GM19025 (cell line): ENCODE data around the gene ACAT1.
"Not testable (repeated sequence)": the region's sequence is repeated elsewhere in the genome, so short reads cannot be mapped to it uniquely, and the experiment has no call there.

Experiments used
- ATAC-seq: cut with Tn5 transposase; IDR thresholded peaks from one replicate; pipeline ENCODE4 v1.9.1; 2021; ENCODE audit warnings: mild to moderate bottlenecking, low read depth, moderate library complexity; ENCODE audit not compliant: unreplicated experiment

Gene ACAT1

DNA sequence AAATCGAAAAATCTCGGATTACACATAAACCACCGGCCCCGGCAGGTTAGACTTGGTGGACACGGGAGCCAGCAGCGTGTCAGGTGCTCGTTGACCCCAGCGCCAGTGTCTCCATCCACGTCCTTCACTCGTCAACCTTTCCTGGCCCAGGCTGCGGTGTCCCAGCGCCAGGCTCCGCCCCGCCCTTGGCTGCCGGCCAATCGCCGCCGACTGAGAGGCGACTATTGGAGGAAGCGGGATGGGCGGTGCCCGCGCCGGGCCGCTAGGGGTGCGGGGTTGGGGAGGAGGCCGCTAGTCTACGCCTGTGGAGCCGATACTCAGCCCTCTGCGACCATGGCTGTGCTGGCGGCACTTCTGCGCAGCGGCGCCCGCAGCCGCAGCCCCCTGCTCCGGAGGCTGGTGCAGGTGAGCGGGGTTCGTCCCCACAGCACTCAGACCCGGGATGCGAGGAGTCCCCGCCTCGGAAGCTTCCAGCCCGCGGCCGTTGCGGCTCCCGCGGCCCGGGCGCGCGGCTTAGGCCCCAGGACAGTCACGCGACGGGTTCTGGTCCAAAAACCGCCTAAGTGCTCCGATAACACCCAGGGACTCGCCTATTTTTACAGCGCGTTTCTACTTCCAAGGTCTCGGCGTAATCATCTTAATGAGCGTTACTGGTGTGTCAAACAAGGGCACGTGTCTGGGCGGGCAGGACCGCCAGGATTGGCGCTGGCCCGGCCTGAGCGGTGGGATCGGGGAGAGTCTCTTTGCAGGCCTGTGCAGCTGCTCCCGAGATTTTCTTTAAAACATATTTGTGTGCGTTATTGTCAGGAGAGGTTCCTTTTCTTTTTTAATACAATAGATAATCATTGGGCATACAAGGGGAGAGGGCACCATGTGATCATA, at the start of gene ACAT1:
Gene ACAT1 (plus strand): TSS at position 294 of the 882 bp plus-strand sequence. CDS start 40 bp downstream, at position 334.
- peak; percentile 95 for ATAC-seq

DNA sequence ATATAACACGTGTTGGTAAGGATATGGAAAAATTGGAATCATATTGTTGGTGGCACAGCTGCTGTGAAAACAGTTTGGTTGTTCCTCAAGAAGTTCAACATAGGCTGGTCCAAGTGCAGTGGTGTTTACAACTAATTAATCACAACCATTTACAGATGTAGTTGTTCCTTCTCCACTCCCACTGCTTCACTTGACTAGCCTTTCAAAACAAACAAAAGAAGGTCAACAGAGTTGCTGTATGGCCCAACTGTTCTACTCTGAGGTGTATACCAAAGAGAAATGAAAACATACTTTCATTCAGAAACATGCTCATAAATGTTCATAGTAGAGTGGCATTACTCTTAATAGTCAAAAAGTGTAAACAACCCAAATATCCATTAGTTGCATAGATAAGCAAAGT, 36.6 kb upstream of the ACAT1 start:
- no peak for ATAC-seq

DNA sequence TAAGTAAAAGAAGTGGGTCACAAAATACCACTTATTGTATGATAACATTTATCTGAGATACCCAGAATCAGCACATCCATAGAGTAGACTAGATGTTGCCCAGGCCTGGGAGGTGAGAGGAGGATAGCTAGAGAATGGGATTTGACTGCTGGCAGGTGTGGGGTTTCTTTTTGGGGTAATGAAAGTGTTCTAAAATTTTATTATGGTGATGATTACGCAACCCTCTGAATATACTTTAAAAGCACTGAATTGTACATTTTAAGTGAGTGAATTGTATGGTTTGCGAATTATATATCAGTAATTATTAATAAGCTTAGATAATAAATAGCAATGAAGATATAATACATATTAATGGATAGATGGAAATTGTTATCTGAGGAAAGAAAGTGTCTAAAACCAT, 35.7 kb upstream of the ACAT1 start:
- no peak for ATAC-seq

DNA sequence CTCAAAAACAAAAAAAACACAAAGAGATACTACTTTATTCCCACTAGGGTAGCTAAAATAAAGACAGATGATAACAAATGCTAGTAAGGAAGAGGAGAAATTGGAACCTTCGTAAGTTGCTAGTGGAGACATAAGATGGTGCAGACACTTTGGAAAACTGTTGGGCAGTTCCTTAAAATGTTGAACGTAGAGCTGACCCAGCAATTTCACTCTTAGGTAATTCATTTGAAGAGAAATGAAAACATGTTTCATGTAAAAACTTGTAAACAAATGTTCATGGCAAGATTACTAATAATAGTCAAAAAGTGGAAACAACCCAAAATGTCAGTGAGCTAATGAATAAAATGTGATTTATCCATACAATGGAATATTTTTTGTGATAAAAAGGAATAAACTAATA, 29.2 kb upstream of the ACAT1 start:
- ATAC-seq = no peak

DNA sequence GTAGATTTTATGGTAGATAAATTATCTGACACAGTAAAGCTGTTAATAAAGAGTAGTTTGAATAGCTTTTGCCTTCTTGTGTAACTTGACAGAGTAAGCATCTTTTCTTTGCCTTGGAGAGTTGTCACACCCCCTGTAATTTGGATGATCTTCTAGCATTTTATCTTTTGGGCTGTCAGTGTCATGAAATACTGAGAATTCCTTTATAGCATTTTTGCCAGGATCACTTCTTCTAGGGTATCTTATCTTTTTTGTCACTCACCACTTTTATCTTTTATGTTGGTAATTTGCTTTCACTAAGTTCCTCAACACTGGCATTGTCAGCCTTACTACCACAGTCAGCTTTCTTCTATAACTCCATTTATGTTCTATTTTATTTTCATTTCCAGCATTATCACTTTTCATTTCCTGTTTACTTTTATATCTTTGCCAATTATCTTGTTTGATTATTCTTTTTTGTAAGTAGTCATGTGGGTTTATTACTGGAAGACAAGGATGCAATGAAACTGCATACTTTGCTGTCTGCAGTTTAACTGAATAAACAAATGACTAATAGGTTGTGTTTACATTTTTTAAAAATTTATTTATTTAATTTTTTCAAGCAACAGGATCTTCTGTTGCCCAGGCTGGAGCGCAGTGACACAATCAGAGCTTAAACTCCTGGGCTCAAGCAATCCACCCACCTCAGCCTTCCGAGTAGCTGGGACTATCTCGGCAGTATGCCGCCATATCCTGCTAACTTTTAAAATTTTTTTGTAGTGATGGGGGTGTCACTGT, 28.1 kb upstream of the ACAT1 start:
- ATAC-seq = no peak

DNA sequence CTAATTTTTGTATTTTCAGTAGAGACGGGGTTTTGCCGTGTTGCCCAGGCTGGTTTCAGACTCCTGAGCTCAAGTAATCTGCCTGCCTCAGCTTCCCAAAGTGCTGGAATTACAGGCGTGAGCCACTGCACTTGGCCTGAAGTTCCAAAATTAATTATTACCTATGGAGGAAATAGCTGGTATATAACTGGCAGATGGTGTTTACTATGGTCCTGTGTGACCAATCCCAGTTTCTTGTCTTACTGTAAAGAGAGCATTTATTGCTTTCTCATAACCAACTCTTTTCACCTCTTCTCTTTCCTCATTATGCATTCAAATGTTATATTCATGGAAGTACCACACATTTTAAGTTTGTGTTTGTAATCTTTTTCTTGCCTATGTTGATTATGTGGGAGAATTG, 24.2 kb upstream of the ACAT1 start:
- no peak for ATAC-seq

DNA sequence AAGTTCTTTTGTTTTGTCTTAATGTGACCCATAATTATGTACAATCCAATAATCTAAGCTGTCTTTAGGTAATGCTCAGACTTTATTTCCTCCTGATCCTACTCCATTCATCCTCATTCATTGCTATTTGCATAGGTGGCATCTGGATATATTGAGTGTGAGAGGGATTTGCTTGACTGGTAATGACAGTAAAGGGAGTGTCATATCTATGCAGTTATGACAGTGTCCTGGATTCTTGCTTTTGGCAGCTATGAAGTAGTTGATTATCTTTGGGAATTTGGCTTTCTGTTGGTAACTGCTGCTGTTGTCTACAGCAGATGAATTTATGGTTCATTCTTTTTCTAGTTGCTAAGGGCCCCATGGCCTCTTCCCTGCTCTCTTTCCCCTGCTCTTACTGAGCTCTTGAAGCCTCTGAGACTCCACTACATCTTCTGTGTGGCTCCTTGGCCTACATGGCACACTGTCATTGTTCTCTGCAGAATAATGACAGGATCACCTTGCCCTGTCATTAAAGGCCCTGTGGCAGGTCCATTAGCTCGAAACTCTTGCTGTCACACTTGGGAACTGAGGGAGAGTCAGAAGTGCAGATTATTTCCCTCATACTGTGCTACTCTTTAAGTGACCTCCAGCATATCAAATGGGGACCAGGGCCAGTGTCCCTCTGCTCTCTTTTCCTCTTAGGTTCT, 20.1 kb upstream of the ACAT1 start:
- no peak for ATAC-seq

DNA sequence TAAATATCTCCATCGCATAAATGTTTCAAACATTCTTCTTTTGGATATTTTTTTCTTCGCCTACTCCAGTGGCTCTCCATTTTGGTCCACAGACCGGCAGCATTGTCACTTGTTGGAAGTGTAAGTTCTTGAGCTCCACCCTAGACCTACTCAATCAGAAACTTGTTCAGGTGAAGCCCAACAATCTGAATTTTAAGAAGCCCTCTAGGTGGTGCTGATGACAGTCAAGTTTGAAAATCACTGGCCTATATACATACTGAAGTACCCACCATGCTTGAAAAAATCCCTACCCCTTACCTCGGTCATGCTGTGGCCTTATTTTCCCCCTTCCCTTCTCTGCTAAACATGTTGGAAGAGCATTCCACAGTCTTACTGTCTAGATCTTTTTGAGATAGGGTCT, 10.2 kb upstream of the ACAT1 start:
- no peak for ATAC-seq

DNA sequence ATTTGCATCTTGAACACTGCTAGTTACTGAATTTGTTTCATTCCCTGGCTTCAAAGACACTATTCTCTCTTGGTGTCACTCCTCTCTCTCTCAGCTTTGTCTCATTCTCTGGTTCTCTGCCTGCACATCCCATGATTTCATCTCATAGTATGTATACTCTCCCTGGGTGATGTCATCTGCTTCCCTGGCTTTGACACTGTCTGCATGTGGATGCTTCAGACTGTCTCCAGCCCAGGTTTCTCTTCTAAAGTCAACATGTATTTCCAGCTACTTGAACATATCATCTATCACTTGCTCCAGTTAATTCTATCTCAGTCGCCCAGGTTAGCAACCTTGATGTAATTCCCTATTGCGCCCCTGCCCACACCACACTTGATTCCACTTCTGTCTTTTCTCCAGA, 9.3 kb upstream of the ACAT1 start:
- no peak for ATAC-seq

DNA sequence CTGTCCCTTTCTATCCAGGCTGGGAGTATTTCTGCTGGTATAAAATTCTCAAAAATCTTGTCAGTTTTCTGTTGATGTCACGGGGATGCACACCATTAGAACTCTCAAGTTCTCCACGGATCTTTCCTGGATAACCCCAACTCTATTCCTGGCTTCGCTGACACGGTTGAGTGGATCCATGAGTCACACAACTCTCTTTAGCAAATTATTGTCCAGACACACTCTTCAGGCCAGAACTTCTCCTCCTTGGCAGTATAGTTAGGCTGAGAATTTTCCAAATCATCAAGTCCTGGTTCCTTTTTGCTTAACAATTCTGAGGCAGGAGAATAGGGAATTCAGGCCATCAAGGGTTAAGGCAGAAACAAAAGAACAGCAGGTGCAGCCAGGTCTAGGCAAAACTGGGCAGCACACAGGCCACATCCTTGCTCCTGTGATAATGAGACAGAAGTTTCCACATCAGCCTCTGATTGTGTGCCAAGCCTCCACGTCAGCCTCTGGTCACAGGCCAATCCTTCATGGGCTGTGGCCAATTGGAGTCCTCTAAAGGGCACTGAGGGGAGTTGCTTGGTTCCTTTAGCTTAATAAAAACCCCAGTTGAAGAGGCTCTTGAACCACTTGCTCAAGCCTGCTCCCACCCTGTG, 5.7 kb upstream of the ACAT1 start:
- ATAC-seq = no peak

DNA sequence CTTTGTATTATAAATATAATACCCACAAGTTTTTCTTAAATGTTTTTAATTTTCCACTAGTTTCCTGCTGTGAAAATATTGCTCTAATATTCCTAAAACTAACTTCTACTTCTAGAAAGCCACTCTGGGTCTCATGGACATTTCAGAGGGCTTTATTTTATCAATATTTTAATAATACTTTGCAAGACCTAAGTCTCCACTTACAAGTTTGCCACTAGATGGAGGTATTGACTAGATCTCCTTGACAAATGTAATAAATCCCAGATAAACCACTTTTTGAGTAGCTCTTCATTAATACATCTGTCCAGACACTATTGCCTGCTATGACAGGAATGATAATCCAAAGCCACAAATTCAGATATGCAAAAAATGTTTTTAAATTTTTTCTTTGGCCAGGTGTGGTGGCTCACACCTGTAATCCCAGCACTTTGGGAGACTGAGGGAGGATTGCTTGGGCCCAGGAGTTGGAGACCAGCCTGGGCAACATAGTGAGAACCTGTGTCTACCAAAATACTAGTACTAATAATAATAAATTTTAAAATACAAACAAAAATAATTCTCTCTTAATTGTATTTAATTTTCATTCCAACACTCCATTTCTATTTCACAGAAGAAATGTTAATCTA, 3.5 kb upstream of the ACAT1 start:
- ATAC-seq = no peak

DNA sequence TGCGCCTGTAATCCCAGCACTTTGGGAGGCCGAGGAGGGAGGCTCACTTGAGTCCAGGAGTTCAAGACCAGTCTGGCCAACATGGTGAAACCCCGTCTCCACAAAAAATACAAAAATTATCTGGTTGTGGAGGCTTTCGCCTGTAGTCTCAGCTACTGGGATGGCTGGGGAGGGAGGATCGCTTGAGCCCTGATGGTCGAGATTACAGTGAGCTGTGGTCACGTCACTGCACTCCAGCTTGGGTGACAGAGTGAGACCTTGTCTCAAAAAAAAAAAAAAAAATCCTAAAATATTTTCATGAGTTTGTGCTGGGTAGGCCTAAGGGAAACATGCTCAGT, 462 bp upstream of the ACAT1 start:
- ATAC-seq = not testable (repeated sequence)

DNA sequence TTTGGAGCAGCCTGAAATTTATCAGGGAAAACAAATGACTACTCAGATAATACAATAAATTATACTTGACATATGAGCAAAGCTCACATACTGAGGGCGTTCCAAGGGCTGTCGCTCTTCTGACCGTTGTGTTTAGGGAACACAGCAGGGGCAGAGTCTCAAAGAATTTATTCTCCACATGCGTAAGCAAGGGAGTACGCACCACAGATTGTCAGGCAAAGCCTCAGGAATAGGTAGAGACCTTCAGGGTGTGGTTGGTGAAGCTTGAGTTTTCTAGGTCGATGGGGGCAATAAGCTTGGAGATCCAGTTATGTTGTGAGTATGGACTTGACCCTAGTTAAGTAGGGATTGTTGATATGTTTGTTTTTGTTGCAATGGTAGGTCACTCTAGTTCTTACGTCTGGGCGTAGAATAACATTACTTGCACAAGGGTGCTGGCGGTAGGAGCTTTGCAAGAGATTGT, 830 bp downstream of the ACAT1 start:
- no peak for ATAC-seq

DNA sequence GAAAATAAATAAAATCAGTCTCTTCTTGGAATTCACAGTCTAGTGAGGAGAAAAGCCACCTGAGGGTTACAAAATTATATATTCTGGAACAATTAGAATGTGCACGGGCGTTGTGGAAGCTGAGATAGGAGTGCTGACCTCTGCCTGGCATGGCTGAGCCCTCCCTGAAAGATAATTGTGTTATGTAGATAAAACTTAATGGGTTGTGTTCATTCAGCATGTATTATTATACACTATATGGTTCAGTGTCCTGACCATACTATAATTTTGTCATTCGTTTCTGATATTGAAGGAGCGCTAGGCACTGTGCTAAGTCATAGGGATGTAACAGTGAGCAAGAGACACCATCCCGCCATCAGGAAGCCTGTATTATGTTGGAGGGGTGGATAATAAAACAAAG, 3.7 kb downstream of the ACAT1 start:
- ATAC-seq = no peak

DNA sequence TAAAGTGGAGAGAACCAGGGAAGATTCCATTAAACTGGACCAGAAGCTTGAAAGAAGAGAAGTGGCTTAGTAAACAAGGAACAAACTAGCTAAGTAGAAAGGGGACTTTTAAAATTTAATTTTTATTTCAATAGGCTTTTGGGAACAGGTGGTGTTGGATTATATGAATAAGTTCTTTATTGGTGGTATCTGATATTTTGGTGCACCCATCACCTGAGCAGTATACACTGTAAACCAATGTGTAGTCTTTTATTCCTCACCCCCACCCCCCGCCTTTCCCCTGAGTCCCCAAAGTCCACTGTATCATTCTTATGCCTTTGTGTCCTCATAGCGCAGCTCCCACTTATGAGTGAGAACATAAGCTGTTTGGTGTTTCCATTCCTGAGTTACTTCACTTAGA, 7.4 kb downstream of the ACAT1 start:
- ATAC-seq = no peak

DNA sequence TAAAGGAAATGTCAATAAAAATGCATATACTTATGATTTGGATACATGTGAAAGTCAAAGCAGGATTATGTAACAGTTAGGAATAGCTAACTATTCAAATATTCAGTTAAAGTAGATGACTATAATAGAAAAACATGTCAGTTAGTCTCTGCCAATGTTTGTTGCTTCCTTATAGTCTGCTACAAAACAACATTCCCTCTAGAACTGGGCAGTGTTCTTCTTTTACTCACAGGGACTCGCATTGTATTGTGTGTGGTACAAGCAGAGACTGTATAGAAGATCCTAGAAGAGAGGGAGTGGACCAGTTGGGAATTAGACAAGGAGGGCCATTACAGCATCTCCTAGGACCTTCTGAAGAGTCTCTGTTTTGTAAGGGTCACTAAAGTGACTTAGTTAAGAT, 10.6 kb downstream of the ACAT1 start:
- ATAC-seq = no peak

DNA sequence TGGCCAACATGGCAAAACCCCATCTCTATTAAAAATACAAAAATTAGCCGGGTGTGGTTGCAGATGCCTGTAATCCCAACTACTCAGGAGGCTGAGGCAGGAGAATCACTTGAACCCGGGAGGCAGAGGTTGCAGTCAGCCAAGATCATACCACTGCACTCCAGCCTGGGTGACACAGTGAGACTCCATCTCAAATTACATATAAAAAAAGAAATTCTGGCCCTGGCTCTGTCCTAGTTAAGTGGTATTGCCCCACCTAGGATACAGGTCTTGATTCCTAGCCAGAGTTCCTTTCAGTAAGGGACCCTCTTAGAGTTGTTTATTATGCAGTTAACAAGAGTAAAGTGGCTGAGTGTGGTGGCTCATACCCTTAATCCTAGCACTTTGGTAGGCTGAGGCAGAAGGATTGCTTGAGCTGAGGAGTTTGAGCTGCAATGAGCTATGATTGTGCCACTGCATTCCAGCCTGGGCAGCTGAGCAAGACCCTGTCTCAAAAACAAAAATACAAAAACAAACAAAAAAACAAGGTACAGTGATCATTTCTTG, 11.7 kb downstream of the ACAT1 start:
- not testable (repeated sequence) for ATAC-seq

DNA sequence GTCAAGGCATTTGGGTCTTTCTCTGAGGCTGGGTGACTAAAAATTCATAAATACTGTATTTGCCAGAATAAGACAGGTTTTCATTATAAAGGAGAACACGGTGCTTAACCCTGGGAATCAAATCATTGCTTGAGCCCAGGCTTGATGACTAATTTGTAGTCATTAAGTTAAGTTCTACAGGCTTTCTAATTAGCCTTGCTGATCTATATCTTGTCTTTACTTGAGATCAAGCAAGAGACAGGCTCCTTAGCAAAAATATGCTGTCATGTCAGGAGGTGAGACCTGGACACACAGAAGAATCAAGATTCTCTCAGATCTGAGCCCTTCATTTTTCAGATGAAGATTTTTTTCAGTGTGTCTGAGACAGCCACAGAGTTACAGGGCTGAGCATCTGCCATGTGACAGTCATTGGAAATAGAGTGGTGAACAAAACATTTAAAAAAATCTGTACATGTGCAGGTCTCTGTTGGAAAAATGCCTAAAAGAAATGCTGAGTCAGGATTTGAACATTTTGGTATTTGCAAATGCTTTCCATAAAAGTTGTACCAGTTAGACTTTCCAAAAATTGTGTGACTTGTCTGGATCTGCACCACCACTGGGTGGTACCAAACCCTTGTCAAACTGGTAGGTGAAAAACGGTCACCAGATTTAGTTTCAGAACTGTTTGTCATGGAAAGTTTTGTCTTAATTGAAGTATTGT, 14.6 kb downstream of the ACAT1 start:
- no peak for ATAC-seq

DNA sequence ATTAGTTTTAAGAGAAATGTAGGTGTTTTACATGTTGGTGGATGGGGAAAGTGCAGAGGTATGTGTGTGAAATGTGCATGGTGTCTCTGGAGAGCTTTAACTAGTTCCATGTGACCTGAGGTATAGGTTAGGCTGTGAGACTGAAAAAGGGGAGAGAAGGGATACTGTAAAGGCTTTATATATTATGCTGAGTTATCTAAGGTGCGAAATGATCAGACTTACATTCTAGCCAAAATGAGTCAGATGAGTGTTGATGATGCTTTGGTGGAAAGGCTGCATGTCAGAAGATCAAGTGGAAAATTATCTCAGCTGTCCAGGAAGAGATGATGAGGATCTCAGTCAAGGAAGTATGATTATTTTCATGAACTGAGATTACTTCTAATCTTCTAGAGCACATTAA, 15.8 kb downstream of the ACAT1 start:
- ATAC-seq = no peak
